HG03139 (cell line): ENCODE results near the gene DYNC2I2.

Source experiments
- ATAC-seq: cut with Tn5 transposase; IDR thresholded peaks from one replicate; pipeline ENCODE4 v1.9.1; 2021; ENCODE audit not compliant: unreplicated experiment

DYNC2I2 gene

GRCh38 chr9:128636556-128637530 lies 19.8 kb downstream of the DYNC2I2 start:
- ATAC-seq = no peak

DNA sequence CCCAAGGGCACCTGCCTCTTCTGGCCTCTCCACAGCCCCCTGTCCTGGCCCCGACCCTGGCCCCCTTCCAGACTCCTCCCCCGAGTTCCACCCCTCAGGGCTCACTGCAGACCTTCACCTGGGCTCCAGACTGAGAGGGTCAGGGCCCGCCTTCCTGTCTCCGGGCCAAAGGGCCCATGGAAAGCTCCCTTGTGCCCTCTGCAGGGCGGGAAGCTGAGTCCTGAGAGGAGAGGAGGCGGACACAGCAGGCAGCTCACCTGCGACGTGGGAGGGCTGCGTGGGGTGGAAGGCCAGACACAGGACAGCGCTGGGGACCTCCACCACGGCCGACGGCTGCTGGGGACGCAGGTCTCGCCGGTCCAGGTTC lies 20.6 kb downstream of the DYNC2I2 start:
- no peak for ATAC-seq

GRCh38 chr9:128635266-128636023 lies 21.2 kb downstream of the DYNC2I2 start:
- no peak for ATAC-seq

DNA sequence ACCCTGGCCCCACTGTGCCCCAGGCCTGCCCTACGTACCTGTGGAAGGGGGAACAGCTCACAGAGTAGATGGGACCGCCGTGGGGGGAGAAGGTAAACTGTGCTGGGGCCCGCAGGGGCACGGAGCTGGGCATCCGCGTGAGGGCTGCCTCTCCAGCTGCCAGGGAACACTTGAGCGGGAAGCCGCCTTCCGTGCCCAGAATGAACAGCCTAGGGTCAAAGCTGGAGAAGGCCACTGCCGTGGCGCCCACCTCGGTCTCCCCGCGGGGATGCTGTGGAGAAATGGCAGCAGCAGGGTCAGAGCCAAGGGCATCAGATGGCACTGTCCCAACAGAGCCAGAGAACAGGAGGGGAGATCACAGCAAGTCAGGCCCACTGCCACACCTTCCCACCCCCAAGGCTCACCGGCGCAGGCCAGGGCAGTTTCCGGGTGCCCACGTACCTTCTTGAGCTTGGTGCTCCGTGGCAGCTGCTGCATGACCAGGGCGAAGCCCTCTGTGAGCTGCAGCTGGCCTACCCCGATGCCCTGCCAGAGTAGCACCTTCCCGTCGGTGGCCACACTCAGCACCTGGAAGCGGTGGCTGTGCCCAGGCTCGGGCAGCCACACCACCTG lies 21.9 kb downstream of the DYNC2I2 start:
- no peak for ATAC-seq

GRCh38 chr9:128634111-128634510 lies 22.5 kb downstream of the DYNC2I2 start:
- no peak for ATAC-seq

GRCh38 chr9:128633601-128634000 lies 23.0 kb downstream of the DYNC2I2 start:
- no peak for ATAC-seq

- no peak for ATAC-seq
Measured at GRCh38 chr9:128633057-128633456, 23.6 kb downstream of the DYNC2I2 start.

GRCh38 chr9:128632486-128632885 lies 24.2 kb downstream of the DYNC2I2 start:
- no peak for ATAC-seq

DNA sequence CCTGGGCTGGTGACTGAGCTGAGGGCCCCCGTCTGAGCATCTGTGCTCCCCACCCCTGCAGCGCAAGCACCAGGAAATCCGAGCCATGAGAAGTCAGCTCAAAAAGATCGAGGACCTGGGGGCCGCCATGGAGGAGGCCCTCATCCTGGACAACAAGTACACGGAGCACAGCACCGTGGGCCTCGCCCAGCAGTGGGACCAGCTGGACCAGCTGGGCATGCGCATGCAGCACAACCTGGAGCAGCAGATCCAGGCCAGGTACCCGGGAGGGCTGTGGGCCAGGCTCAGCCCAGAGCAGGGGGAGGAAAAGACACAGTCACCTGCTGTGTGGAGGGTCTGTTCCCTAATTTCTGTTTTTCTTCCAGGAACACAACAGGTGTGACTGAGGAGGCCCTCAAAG lies 24.6 kb downstream of the DYNC2I2 start:
- ATAC-seq = no peak

GRCh38 chr9:128631636-128632035 lies 25.0 kb downstream of the DYNC2I2 start:
- ATAC-seq = no peak

- ATAC-seq = no peak
Measured at GRCh38 chr9:128629852-128630545, 26.6 kb downstream of the DYNC2I2 start.

GRCh38 chr9:128629136-128629535 lies 27.5 kb downstream of the DYNC2I2 start:
- no peak for ATAC-seq

- no peak for ATAC-seq
Measured at GRCh38 chr9:128628471-128629048, 28.1 kb downstream of the DYNC2I2 start.

DNA sequence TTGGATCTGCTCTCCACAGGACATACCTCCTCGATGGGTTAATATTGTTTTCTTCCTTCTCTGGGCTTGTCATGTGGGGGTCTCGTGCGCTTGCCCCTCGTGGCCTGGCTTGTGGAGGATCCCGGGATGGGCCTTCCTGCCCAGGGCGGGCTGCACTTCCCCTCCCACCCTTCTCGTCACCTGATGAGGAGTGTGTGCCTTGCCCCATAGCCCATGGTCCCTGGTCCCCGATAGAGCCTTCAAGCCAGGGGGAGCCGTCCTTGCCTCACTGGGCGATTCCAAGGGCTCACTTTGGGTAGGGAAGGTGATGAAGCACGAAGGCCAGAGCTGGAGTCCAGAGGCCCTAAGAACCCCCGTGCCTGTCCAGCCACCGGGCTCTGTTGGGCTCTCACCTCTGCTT lies 28.7 kb downstream of the DYNC2I2 start:
- ATAC-seq = no peak

- ATAC-seq = no peak
Measured at GRCh38 chr9:128627127-128627715, 29.4 kb downstream of the DYNC2I2 start.

GRCh38 chr9:128626181-128626580 lies 30.5 kb downstream of the DYNC2I2 start:
- no peak for ATAC-seq

- no peak for ATAC-seq
Measured at GRCh38 chr9:128625391-128626146, 31.1 kb downstream of the DYNC2I2 start.

GRCh38 chr9:128624566-128624965 lies 32.1 kb downstream of the DYNC2I2 start:
- no peak for ATAC-seq

GRCh38 chr9:128621730-128622455 lies 34.8 kb downstream of the DYNC2I2 start:
- ATAC-seq = no peak
